Measurements from ENCODE around the gene ABCC1. TPM values are rescaled to one million over a fixed set of nuclear protein-coding genes. Genes with fewer than 3 reads are reported as not detected.

ABCC1 gene
- polyA plus RNA-seq, 1 donor (not counting 4 experiments of a cell fraction or from before 2014, with no cell fraction given) = 19.4 TPM

DNA sequence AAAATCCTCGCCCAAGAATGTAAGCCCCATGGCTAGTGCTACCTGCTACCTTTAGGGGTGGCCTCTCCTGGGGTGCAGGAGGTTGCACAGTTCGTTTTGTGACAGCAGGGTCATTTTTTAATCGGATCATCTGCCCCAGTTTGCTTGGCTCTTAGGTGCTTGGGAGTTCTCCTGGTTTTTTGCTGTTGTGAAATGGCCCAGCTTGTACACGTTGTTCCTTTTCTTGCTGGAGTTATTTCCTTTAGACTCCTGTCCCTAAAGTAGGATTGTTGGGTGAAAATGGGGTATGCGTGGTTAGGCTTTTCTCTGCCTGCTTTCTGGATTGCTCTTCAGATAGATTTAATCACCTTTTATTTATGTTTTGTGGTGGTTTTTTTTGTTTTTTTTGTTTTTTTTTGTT, 25.8 kb downstream of the ABCC1 start:
- no peak for TF ChIP-seq EZH2 (IDR thresholded peaks at IDR 0.05; ENCODE audit: low read length)
- TF ChIP-seq, protein P1, sequence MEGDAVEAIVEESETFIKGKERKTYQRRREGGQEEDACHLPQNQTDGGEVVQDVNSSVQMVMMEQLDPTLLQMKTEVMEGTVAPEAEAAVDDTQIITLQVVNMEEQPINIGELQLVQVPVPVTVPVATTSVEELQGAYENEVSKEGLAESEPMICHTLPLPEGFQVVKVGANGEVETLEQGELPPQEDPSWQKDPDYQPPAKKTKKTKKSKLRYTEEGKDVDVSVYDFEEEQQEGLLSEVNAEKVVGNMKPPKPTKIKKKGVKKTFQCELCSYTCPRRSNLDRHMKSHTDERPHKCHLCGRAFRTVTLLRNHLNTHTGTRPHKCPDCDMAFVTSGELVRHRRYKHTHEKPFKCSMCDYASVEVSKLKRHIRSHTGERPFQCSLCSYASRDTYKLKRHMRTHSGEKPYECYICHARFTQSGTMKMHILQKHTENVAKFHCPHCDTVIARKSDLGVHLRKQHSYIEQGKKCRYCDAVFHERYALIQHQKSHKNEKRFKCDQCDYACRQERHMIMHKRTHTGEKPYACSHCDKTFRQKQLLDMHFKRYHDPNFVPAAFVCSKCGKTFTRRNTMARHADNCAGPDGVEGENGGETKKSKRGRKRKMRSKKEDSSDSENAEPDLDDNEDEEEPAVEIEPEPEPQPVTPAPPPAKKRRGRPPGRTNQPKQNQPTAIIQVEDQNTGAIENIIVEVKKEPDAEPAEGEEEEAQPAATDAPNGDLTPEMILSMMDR (optimal IDR thresholded peaks at IDR 0.05 in 1 of 3, IDR thresholded peaks at IDR 0.05 in 1 of 3, conservative IDR thresholded peaks at IDR 0.05 in 1 of 3; ENCODE audit: extremely low read depth in 1 of 3, insufficient read depth in 2 of 3, low read length in 3 of 3) = no peak
- Histone ChIP-seq H3K9ac (ENCODE audit: control insufficient read depth, extremely low read depth, insufficient read depth, low read length) (no peak overlapping the region), H4K20me1 (ENCODE audit: control insufficient read depth, extremely low read depth, insufficient read depth, low read length) (peaks cover 4% of the 10 kb centered on the region), H3K9me1 (ENCODE audit: control insufficient read depth, extremely low read depth, insufficient read depth, low read length) (no peaks in the 10 kb centered on the region), H3K79me2 (ENCODE audit: control insufficient read depth, insufficient read depth, low read length) (peaks cover 86% of the 10 kb centered on the region), H3K4me1 (ENCODE audit: control insufficient read depth, extremely low read depth, insufficient read depth, low read length) (no peaks in the 10 kb centered on the region), H2AFZ (ENCODE audit: control insufficient read depth, low read length) (no peak overlapping the region), H3K9me3 (ENCODE audit: control insufficient read depth, low read depth, low read length) (peaks cover 2% of the 10 kb centered on the region), H3K4me2 (ENCODE audit: control insufficient read depth, extremely low read depth, insufficient read depth, low read depth, low read length) (no peak overlapping the region), H3K27me3 (ENCODE audit: control insufficient read depth, extremely low read depth, insufficient read depth, low read length) (no peaks in the 10 kb centered on the region), H3K36me3 (ENCODE audit: control insufficient read depth in 2 of 2, extremely low read depth in 1 of 2, insufficient read depth in 2 of 2, low read length in 2 of 2) (peaks cover 5 to 7% of the 10 kb centered on the region in 2 experiments), H3K27ac (ENCODE audit: control insufficient read depth, insufficient read depth, low read length) (no peak overlapping the region), H3K4me3 (ENCODE audit: control insufficient read depth in 2 of 3, extremely low read depth in 1 of 3, insufficient read depth in 2 of 3, low read depth in 1 of 3, low read length in 3 of 3) (no peak overlapping the region)
- FAIRE-seq = no peak
- dilution Hi-C loops (cut with MboI; ENCODE audit: extremely low pct_ligation_motif_present, low sequenced_read_pairs) = loop anchor here (25.0 kb wide), 1 partner anchor 88 kb away; the partner anchor contains the start of gene CEP20
- no peak for DNase-seq (ENCODE audit: low read depth, low spot score)

GRCh38 chr16:15976225-15976812, 26.9 kb downstream of the ABCC1 start:
- H3K4me1 ChIP-seq (ENCODE audit: control insufficient read depth, extremely low read depth, insufficient read depth, low read length) = no peaks in the 10 kb centered on the region
- H3K9me3 ChIP-seq (ENCODE audit: control insufficient read depth, low read depth, low read length) = peaks cover 7% of the 10 kb centered on the region
- H3K79me2 ChIP-seq (ENCODE audit: control insufficient read depth, insufficient read depth, low read length) = peaks cover 88% of the 10 kb centered on the region
- no peak overlapping the region for H3K27ac ChIP-seq (ENCODE audit: control insufficient read depth, insufficient read depth, low read length)
- TF ChIP-seq EZH2 (IDR thresholded peaks at IDR 0.05; ENCODE audit: low read length) = no peak
- TF ChIP-seq, protein P1 (optimal IDR thresholded peaks at IDR 0.05 in 1 of 3, IDR thresholded peaks at IDR 0.05 in 1 of 3, conservative IDR thresholded peaks at IDR 0.05 in 1 of 3; ENCODE audit: extremely low read depth in 1 of 3, insufficient read depth in 2 of 3, low read length in 3 of 3) = no peak
- H3K9me1 ChIP-seq (ENCODE audit: control insufficient read depth, extremely low read depth, insufficient read depth, low read length) = no peaks in the 10 kb centered on the region
- peaks cover 4% of the 10 kb centered on the region for H4K20me1 ChIP-seq (ENCODE audit: control insufficient read depth, extremely low read depth, insufficient read depth, low read length)
- no peak for FAIRE-seq
- dilution Hi-C loops (cut with MboI; ENCODE audit: extremely low pct_ligation_motif_present, low sequenced_read_pairs) = loop anchor here (25.0 kb wide), 1 partner anchor 89 kb away; the partner anchor contains the start of gene CEP20
- no peak overlapping the region for H3K4me3 ChIP-seq (ENCODE audit: control insufficient read depth in 2 of 3, extremely low read depth in 1 of 3, insufficient read depth in 2 of 3, low read depth in 1 of 3, low read length in 3 of 3)
- no peak overlapping the region for H3K4me2 ChIP-seq (ENCODE audit: control insufficient read depth, extremely low read depth, insufficient read depth, low read depth, low read length)
- no peak for DNase-seq (ENCODE audit: low read depth, low spot score)
- no peaks in the 10 kb centered on the region for H3K27me3 ChIP-seq (ENCODE audit: control insufficient read depth, extremely low read depth, insufficient read depth, low read length)
- H2AFZ ChIP-seq (ENCODE audit: control insufficient read depth, low read length) = no peak overlapping the region
- no peak overlapping the region for H3K9ac ChIP-seq (ENCODE audit: control insufficient read depth, extremely low read depth, insufficient read depth, low read length)
- H3K36me3 ChIP-seq (ENCODE audit: control insufficient read depth in 2 of 2, extremely low read depth in 1 of 2, insufficient read depth in 2 of 2, low read length in 2 of 2) = peaks cover 4 to 8% of the 10 kb centered on the region in 2 experiments
